K562 (cell line): ENCODE measurements around the gene AGPAT4. TPM values are rescaled to one million over a fixed set of nuclear protein-coding genes. Genes with fewer than 3 reads are reported as not detected.

Experiments used
- ATAC-seq: fragments of 200-7000 bp; cut with Tn5 transposase; 3 replicates; pipeline ENCODE4 v1.9.1; 2020; ENCODE audit warnings: moderate library complexity
- BruUV-seq: library from RNA; stranded (reverse); fragments of 400-500 nt; replicated peaks from 2 replicates; lab custom pipeline; 2021; lab: Mats Ljungman, UMichigan
- CTCF ChIA-PET: fragments of 300-600 bp; formaldehyde crosslinking; extraction: SDS; loops from one replicate; lab custom pipeline; 2021; ENCODE audit warnings: low intra/inter-chr PET ratio; lab: Yijun Ruan, JAX
- POLR2A ChIA-PET: fragments of 300-600, 350-650 bp; sonication (Branson Sonifier 250); formaldehyde crosslinking; extraction: SDS; loops from one replicate; lab custom pipeline; 2021; ENCODE audit warnings: antibody characterized with exemption, inconsistent platforms; lab: Yijun Ruan, JAX
- DNase-seq, 4 experiments: peaks; one replicate each; pipeline versions ENCODE4 v3.0.0 to v3.0.0-alpha.2; 2011 to 2018; ENCODE audit warnings: low spot score in 3 of 4, mixed read lengths in 3 of 4; ENCODE audit errors: extremely low read depth in 1 of 4
- FAIRE-seq: peaks from 2 replicates; lab custom pipeline; 2011; peaks lifted over from hg19 to GRCh38; lab: Jason Lieb, UNC
- H2AFZ ChIP-seq: 2 replicates; pipeline ENCODE4 v1.6.0; 2011; ENCODE audit warnings: low read depth, low read length, control low read depth, inconsistent platforms
- H3K27ac ChIP-seq: fragments of 200-600 bp; 3 replicates; pipeline ENCODE4 v1.8.0; 2011; ENCODE audit warnings: low read depth, mild to moderate bottlenecking, control low read depth, inconsistent platforms, low read length, moderate library complexity, mixed read lengths; ENCODE audit errors: extremely low read depth
- H3K27me3 ChIP-seq, 2 experiments: fragments of 300-600 bp in 1 of 2; 2 replicates in 1 of 2; 3 replicates in 1 of 2; pipeline versions ENCODE4 v1.6.0 to v1.8.0; 2011; ENCODE audit warnings: inconsistent platforms in 2 of 2, low read length in 2 of 2, mild to moderate bottlenecking in 1 of 2, mixed read lengths in 1 of 2, moderate library complexity in 1 of 2; ENCODE audit not compliant: control insufficient read depth in 2 of 2, insufficient read depth in 2 of 2
- H3K36me3 ChIP-seq: fragments of 300-600 bp; 3 replicates; pipeline ENCODE4 v1.8.0; 2011; ENCODE audit warnings: mild to moderate bottlenecking, low read length, inconsistent platforms; ENCODE audit not compliant: control insufficient read depth, insufficient read depth
- H3K4me1 ChIP-seq, 2 experiments: fragments of 200-600 bp in 1 of 2; replicated peaks in 1 of 2; 2 replicates in 1 of 2; 3 replicates in 1 of 2; pipeline versions ENCODE4 v1.5.1 to v1.8.0; 2011; ENCODE audit warnings: inconsistent platforms in 2 of 2, low read length in 2 of 2, mild to moderate bottlenecking in 1 of 2, mixed read lengths in 1 of 2, moderate library complexity in 1 of 2; ENCODE audit not compliant: control insufficient read depth in 2 of 2, insufficient read depth in 2 of 2
- H3K4me2 ChIP-seq: 2 replicates; pipeline ENCODE4 v1.6.1; 2011; ENCODE audit warnings: low read length, control low read depth, inconsistent platforms, mixed read lengths; ENCODE audit not compliant: insufficient read depth
- H3K4me3 ChIP-seq: fragments of 200-600 bp; sonication (generic), shearing (Covaris generic); 2 replicates; pipeline ENCODE4 v1.5.1; 2016; ENCODE audit warnings: control low read depth, inconsistent platforms
- H3K79me2 ChIP-seq: fragments of 200-600 bp; 3 replicates; pipeline ENCODE4 v1.8.0; 2011; ENCODE audit warnings: low read length, inconsistent platforms; ENCODE audit not compliant: control insufficient read depth, insufficient read depth
- H3K9ac ChIP-seq, 2 experiments: 2 replicates each; pipeline versions ENCODE4 v1.6.0 to v1.6.1; 2011; ENCODE audit warnings: low read depth in 2 of 2, low read length in 2 of 2, control low read depth in 1 of 2, inconsistent platforms in 1 of 2, mild to moderate bottlenecking in 1 of 2, mixed read lengths in 1 of 2; ENCODE audit not compliant: insufficient read depth in 1 of 2
- H3K9me1 ChIP-seq: one replicate; pipeline ENCODE4 v1.6.0; 2011; ENCODE audit warnings: inconsistent platforms, mild to moderate bottlenecking, low read length, moderate library complexity; ENCODE audit not compliant: control insufficient read depth, insufficient read depth
- H3K9me3 ChIP-seq: replicated peaks from 2 replicates; pipeline ENCODE4 v1.5.1; 2011; ENCODE audit warnings: low read depth, low read length, inconsistent platforms; ENCODE audit not compliant: control insufficient read depth, insufficient read depth
- H4K20me1 ChIP-seq: replicated peaks from 2 replicates; pipeline ENCODE4 v1.6.1; 2011; ENCODE audit warnings: low read length, inconsistent platforms, mixed read lengths; ENCODE audit not compliant: control insufficient read depth, insufficient read depth
- ADNP ChIP-seq: fragments of 200-800 bp; sonication (Bioruptor generic); IDR thresholded peaks from 2 replicates; pipeline ENCODE4 v1.6.1; 2016; ENCODE audit warnings: missing genetic modification characterization, missing compliant biosample characterization
- CCAR2 ChIP-seq: fragments of 200-400 bp; formaldehyde crosslinking; IDR thresholded peaks from 2 replicates; pipeline ENCODE4 v1.6.1; 2017; ENCODE audit warnings: mild to moderate bottlenecking, low read depth, low read length
- SMC3 ChIP-seq: conservative IDR thresholded peaks from 2 replicates; pipeline ENCODE4 v1.6.1; 2011; ENCODE audit warnings: low read depth, low read length, improper control_type of control experiment; ENCODE audit not compliant: insufficient read depth
- ZBTB8A ChIP-seq: fragments of 450-650 bp; IDR thresholded peaks from 2 replicates; pipeline ENCODE4 v1.6.1; 2018; ENCODE audit warnings: mild to moderate bottlenecking, moderate library complexity; ENCODE audit not compliant: partially characterized antibody
- ZNF124 ChIP-seq: sonication (generic); formaldehyde crosslinking; IDR thresholded peaks from 2 replicates; pipeline ENCODE4 v1.8.1; 2022; ENCODE audit warnings: missing genetic modification reagents
- ZNF175 ChIP-seq: fragments of 200-800 bp; sonication (Bioruptor generic); IDR thresholded peaks from 2 replicates; pipeline ENCODE4 v1.6.1; 2016; ENCODE audit warnings: low read depth, mild to moderate bottlenecking, missing genetic modification characterization, missing compliant biosample characterization
- ZNF316 ChIP-seq: fragments of 450-650 bp; IDR thresholded peaks from 2 replicates; pipeline ENCODE4 v1.6.1; 2016
- WGBS: fragments of 100-300 bp; shearing (Covaris generic); methylation state at CpG from one replicate; pipeline ENCODE4 v1.1.6; 2016; ENCODE audit warnings: low coverage, mixed read lengths; ENCODE audit not compliant: insufficient coverage; ENCODE audit errors: missing lambda C conversion rate; 5-methylcytosine and 5-hydroxymethylcytosine counted together
- in situ Hi-C: fragments of 300-500 bp; cut with MboI; formaldehyde crosslinking; loops from 4 replicates; pipeline ENCODE4 v1.15.0; 2018; ENCODE audit warnings: inconsistent platforms, mixed read lengths
- intact Hi-C: fragments of 100-400 bp; cut with micrococcal nuclease; formaldehyde crosslinking; loops from 2 replicates; pipeline ENCODE4 v1.14.2; 2022
- polyA plus RNA-seq, 8 experiments: library from polyadenylated mRNA; depleted of rRNA in 4 of 8; stranded (reverse) in 5 of 8; unstranded in 3 of 8; fragments of >200 nt; fragmentation: Nextera tagmentation in 2 of 8; fragmentation: Illumina TruSeq in 1 of 8; extraction: Ambion mirVana in 2 of 8; extraction: Trizol in 1 of 8; gene quantifications; 2 replicates each; pipeline versions ENCODE4 v1.2.1 to v1.2.3, GENCODE V29; 2011 to 2014; ENCODE audit warnings: inconsistent platforms in 1 of 8, missing spikeins in 1 of 8
- total RNA-seq, 7 experiments: library from RNA; depleted of rRNA in 6 of 7; stranded (reverse); fragments of >200 nt in 6 of 7; fragmentation: Illumina TruSeq in 2 of 7; extraction: Trizol in 2 of 7; gene quantifications; 2 replicates each; pipeline versions ENCODE4 v1.2.1 to v1.2.3, GENCODE V29; 2011 to 2021; ENCODE audit warnings: low replicate concordance in 1 of 7

The AGPAT4 gene
- total and polyA plus RNA-seq, 9 of the 15 experiments (the other 6 are each of a cell fraction or from before 2014, with no cell fraction given): 2.2 to 15.0 (median 5.7) TPM

- Histone ChIP-seq H3K36me3 (peaks cover 93% of the 10 kb centered on the region), H3K9me3 (no peaks in the 10 kb centered on the region), H3K9me1 (no peaks in the 10 kb centered on the region), H3K27me3 (no peaks in the 10 kb centered on the region), H2AFZ (no peak overlapping the region)
- POLR2A ChIA-PET: interaction anchor here (0.6 kb wide), 1 partner anchor 593 kb away, joined by 3 read pairs; no protein-coding TSS in a partner anchor
- no TSS peak for BruUV-seq
- in situ Hi-C loops: no loop called here
- TF ChIP-seq ZNF124 (CRISPR knock-in tag) (no peak), ADNP (tag) (no peak), SMC3 (no peak), ZNF316 (peak; percentile 45), CCAR2 (no peak), ZBTB8A (peak; percentile 32), ZNF175 (CRISPR knock-in tag) (no peak)
- TF ChIP-seq, all 486 proteins: peak for 2
- no peak overlapping the region for H3K4me3 ChIP-seq
- H3K9ac ChIP-seq: no peak overlapping the region
- 88% methylated on average over 6 of the region's 6 CpGs for WGBS
- CTCF ChIA-PET: no interaction called here
- intact Hi-C loops: loop anchor here (10.0 kb wide), 1 partner anchor 357 kb away; no protein-coding TSS in a partner anchor
- H4K20me1 ChIP-seq: no peaks in the 10 kb centered on the region
- ATAC-seq (no peak), DNase-seq (no peak), FAIRE-seq (no peak)
- no peaks in the 10 kb centered on the region for H3K79me2 ChIP-seq
- H3K4me1 ChIP-seq: no peaks in the 10 kb centered on the region
- H3K27ac ChIP-seq: no peak overlapping the region
- H3K4me2 ChIP-seq: no peak overlapping the region
These were observed 181.7 kb downstream of the AGPAT4 start for GRCh38 chr6:161091972-161092701.
